Tibial artery (tissue), 4 donors: ENCODE results near the gene MAN1B1.

Experiments
- DNase-seq, 2 donors: peaks; one replicate each; pipeline ENCODE4 v3.0.0-alpha.2; 2019
- H3K27ac ChIP-seq, 2 donors: fragments of 200-600 bp; sonication (generic) in 1 of 2; 1 replicate in 1 of 2; 2 replicates in 1 of 2; pipeline ENCODE4 v1.5.1; 2018 to 2019; ENCODE audit warnings: mild to moderate bottlenecking in 1 of 2
- H3K27me3 ChIP-seq, 2 donors: fragments of 200-600 bp; sonication (generic) in 1 of 2; one replicate each; pipeline versions ENCODE4 v1.5.1 to v1.6.0; 2016 to 2019
- H3K36me3 ChIP-seq, 3 donors: fragments of 200-600 bp; sonication (generic) in 2 of 3; one replicate each; pipeline ENCODE4 v1.5.1; 2016 to 2019; ENCODE audit warnings: mild to moderate bottlenecking in 2 of 3
- H3K4me1 ChIP-seq, 4 donors: fragments of 200-600 bp; sonication (generic) in 2 of 4; 1 replicate in 3 of 4; 2 replicates in 1 of 4; pipeline ENCODE4 v1.5.1; 2016 to 2019
- H3K4me3 ChIP-seq, 2 donors: fragments of 200-600 bp; sonication (generic) in 1 of 2; 1 replicate in 1 of 2; 2 replicates in 1 of 2; pipeline ENCODE4 v1.5.1; 2018 to 2019; ENCODE audit warnings: mild to moderate bottlenecking in 2 of 2
- H3K9me3 ChIP-seq, 3 donors: fragments of 200-600 bp; sonication (generic) in 1 of 3; one replicate each; pipeline ENCODE4 v1.5.1; 2016 to 2019
- intact Hi-C: fragments of 100-400 bp; cut with DNase I; formaldehyde crosslinking; loops from one replicate; pipeline ENCODE4 v1.15.0; 2023; ENCODE audit warnings: low total_unique reads
- TF ChIP-seq, protein P1 (sequence below), 2 experiments: fragments of 200-600 bp in 1 of 2; fragments of 450-650 bp in 1 of 2; IDR thresholded peaks; one replicate each; pipeline ENCODE4 v1.5.1; 2017 to 2019; ENCODE audit warnings: antibody characterized with exemption in 2 of 2, mild to moderate bottlenecking in 1 of 2, moderate library complexity in 1 of 2

The MAN1B1 gene

GRCh38 chr9:137080260-137081122 is 6.3 kb upstream of the MAN1B1 start:
- H3K27me3 ChIP-seq = peaks cover 0 to 33% of the 10 kb centered on the region in 2 donors
- H3K4me1 ChIP-seq = peaks cover 4 to 36% (median 25%) of the 10 kb centered on the region in 4 donors
- DNase-seq = no peak
- H3K36me3 ChIP-seq = peaks cover 0 to 46% (median 28%) of the 10 kb centered on the region in 3 donors
- intact Hi-C loops = no loop called here
- H3K9me3 ChIP-seq = no peaks in the 10 kb centered on the region
- H3K27ac ChIP-seq = no peak overlapping the region
- TF ChIP-seq, protein P1, sequence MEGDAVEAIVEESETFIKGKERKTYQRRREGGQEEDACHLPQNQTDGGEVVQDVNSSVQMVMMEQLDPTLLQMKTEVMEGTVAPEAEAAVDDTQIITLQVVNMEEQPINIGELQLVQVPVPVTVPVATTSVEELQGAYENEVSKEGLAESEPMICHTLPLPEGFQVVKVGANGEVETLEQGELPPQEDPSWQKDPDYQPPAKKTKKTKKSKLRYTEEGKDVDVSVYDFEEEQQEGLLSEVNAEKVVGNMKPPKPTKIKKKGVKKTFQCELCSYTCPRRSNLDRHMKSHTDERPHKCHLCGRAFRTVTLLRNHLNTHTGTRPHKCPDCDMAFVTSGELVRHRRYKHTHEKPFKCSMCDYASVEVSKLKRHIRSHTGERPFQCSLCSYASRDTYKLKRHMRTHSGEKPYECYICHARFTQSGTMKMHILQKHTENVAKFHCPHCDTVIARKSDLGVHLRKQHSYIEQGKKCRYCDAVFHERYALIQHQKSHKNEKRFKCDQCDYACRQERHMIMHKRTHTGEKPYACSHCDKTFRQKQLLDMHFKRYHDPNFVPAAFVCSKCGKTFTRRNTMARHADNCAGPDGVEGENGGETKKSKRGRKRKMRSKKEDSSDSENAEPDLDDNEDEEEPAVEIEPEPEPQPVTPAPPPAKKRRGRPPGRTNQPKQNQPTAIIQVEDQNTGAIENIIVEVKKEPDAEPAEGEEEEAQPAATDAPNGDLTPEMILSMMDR (IDR thresholded peaks at IDR 0.05) = no peak
- no peak overlapping the region for H3K4me3 ChIP-seq

DNA sequence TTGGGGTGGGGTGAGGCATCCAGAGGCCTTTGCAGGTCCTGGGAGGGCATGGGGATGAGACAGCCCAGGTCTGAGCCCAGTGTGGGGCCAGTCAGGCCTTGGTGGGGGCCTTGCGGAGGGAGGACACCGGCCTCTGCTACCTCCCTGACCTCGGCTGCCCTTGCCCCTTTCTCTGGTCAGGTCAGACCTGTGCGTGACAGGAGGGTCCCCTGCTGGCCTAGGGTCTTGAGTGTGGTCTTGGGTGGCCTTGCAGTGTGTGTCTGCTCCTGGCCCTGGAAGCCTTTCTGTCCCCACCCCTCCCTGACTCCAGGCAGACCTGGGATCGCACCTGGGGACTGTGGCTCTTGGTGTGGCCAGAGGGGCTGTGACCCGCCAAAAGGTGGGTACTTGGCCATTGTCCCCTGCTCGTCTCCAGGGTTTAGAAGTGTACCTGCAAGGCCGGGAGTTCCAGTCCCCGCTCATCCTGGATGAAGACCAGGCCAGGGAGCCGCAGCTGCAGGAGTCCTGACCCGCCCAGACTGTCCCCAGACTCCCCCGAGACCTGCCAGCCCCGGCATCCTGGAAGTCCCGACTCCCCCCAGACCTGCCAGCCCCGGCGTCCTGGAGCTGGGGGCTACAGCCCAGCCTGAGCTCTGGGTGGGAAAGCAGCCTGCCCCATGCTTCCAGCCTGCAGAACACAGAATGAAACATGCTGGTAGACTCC is 4.4 kb upstream of the MAN1B1 start:
- Histone ChIP-seq H3K27me3 (peaks cover 0 to 33% of the 10 kb centered on the region in 2 donors), H3K36me3 (peaks cover 0 to 46% (median 28%) of the 10 kb centered on the region in 3 donors), H3K4me1 (peaks cover 4 to 39% (median 28%) of the 10 kb centered on the region in 4 donors), H3K27ac (peak overlapping the region in 1 of 2 donors; percentile 58), H3K9me3 (no peaks in the 10 kb centered on the region), H3K4me3 (no peak overlapping the region)
- intact Hi-C loops = no loop called here
- TF ChIP-seq, protein P1 (IDR thresholded peaks at IDR 0.05) = no peak
- no peak for DNase-seq

- TF ChIP-seq, protein P1 (IDR thresholded peaks at IDR 0.05) = no peak
- H3K4me1 ChIP-seq = peaks cover 4 to 39% (median 26%) of the 10 kb centered on the region in 4 donors
Measured at GRCh38 chr9:137082925-137083290, 3.9 kb upstream of the MAN1B1 start.

DNA sequence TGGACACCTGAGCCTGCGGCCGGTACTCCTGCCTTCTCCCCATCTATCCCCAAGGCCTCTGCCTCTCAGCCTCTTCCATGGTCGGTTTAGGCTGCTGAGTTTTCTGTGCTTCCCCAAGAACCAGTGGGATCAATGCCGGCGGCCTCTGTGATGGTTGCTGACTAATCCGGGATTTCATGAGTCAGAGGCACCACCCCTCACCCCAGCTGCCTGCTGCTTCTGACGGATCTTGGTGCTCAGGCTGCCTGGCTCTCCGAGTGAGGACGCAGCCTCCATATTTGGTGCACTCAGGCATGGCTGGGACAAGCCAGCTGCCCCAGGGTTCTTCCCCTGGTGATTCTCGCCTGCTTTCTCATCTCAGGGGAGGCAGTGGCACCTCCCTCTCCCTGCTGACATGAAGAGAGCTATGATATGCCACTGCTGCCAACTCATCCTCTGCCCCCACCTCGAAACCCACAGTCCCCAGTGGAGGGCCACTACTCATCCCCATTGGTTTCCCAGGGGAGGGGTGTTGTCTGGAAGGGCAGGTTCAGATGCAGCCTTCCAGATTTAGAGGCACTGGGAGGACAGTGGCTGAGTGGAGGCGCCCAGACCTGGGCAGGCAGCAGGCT is 3.3 kb upstream of the MAN1B1 start:
- no peaks in the 10 kb centered on the region for H3K9me3 ChIP-seq
- peak; percentile 80 to 84 for DNase-seq
- intact Hi-C loops = no loop called here
- peaks cover 0 to 24% of the 10 kb centered on the region in 2 donors for H3K27me3 ChIP-seq
- TF ChIP-seq, protein P1 (IDR thresholded peaks at IDR 0.05) = no peak
- H3K27ac ChIP-seq = peak overlapping the region; percentile 9 to 58
- peaks cover 0 to 39% (median 22%) of the 10 kb centered on the region in 4 donors for H3K4me1 ChIP-seq
- H3K4me3 ChIP-seq = no peak overlapping the region
- peaks cover 0 to 46% (median 28%) of the 10 kb centered on the region in 3 donors for H3K36me3 ChIP-seq

More at GRCh38 chr9:137082925-137083290, 3.9 kb upstream of the MAN1B1 start:
- Histone ChIP-seq H3K27ac (peak overlapping the region; percentile 9 to 58), H3K27me3 (peaks cover 0 to 30% of the 10 kb centered on the region in 2 donors), H3K36me3 (peaks cover 0 to 46% (median 28%) of the 10 kb centered on the region in 3 donors), H3K4me3 (no peak overlapping the region), H3K9me3 (no peaks in the 10 kb centered on the region)
- no peak for DNase-seq
- intact Hi-C loops = no loop called here

DNA sequence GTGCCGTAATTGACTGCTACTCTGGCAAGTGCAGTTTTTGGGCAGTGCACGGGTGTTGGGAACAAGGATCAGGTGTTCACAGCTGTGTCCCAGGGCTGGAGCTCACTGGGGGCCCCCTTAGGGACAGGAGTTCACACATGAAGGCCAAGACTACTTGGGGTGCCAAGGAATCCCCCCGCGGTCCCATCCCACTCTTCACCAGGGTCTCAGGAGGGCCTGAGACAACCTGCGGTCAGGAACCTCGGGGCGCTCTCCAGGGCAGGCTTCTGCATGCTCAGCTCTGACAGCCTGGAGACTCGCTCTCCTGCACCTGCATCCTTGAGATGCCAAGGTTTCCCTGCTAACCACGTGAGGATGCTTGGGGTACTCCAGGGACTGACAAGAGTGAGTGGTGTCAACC is 2.3 kb upstream of the MAN1B1 start:
- Histone ChIP-seq H3K36me3 (peaks cover 0 to 43% (median 19%) of the 10 kb centered on the region in 3 donors), H3K27ac (no peak overlapping the region), H3K4me3 (no peak overlapping the region), H3K27me3 (peaks cover 0 to 13% of the 10 kb centered on the region in 2 donors), H3K4me1 (peaks cover 0 to 39% (median 14%) of the 10 kb centered on the region in 4 donors), H3K9me3 (no peaks in the 10 kb centered on the region)
- intact Hi-C loops = no loop called here
- no peak for DNase-seq
- TF ChIP-seq, protein P1 (IDR thresholded peaks at IDR 0.05) = no peak
